LNCaP clone FGC (cell line): ENCODE results near the gene ARMH3.
A peak's percentile ranks its signal among the peaks of the same experiment; 100 is the strongest.

Experiments used
- DNase-seq: peaks from one replicate; pipeline ENCODE4 v3.0.0-alpha.2; 2011; ENCODE audit warnings: low read depth
- H3K4me3 ChIP-seq: 2 replicates; pipeline ENCODE4 v1.5.1; 2011; ENCODE audit warnings: mild to moderate bottlenecking, low read depth, low read length, control low read depth
- CTCF ChIP-seq: IDR thresholded peaks from 2 replicates; pipeline ENCODE4 v1.5.1; 2012; ENCODE audit warnings: mild to moderate bottlenecking; ENCODE audit not compliant: control insufficient read depth, insufficient read depth; ENCODE audit errors: extremely low read depth

Gene ARMH3

GRCh38 chr10:101848894-101849351 is 207.1 kb downstream of the ARMH3 start:
- DNase-seq: no peak
- no peak for TF ChIP-seq CTCF
- no peak overlapping the region for H3K4me3 ChIP-seq

- no peak for TF ChIP-seq CTCF
- no peak overlapping the region for H3K4me3 ChIP-seq
- no peak for DNase-seq
Observed at GRCh38 chr10:101848408-101848807, 207.6 kb downstream of the ARMH3 start.

- no peak overlapping the region for H3K4me3 ChIP-seq
- DNase-seq: no peak
- TF ChIP-seq CTCF: no peak
Observed at GRCh38 chr10:101845893-101846292, 210.1 kb downstream of the ARMH3 start.

- no peak for DNase-seq
- TF ChIP-seq CTCF: peak; percentile 26
- H3K4me3 ChIP-seq: no peak within 1 kb of the TSS
Observed at GRCh38 chr10:101843032-101844021, 212.6 kb downstream of the ARMH3 start, which contains the start of gene KCNIP2. TSS of gene KCNIP2 (minus strand) at chr10:101843800. CDS start at chr10:101843568, 232 bp downstream.

- no peak for TF ChIP-seq CTCF
- DNase-seq: no peak
- H3K4me3 ChIP-seq: no peak overlapping the region
Observed at GRCh38 chr10:101841826-101842225, 214.1 kb downstream of the ARMH3 start.

GRCh38 chr10:101840741-101841453 is 215.1 kb downstream of the ARMH3 start:
- no peak overlapping the region for H3K4me3 ChIP-seq
- peak; percentile 98 for TF ChIP-seq CTCF
- DNase-seq: peak; percentile 25
